Dermis blood vessel endothelial cell (primary cell): ENCODE data around the gene SUV39H2. TPM values are rescaled to one million over a fixed set of nuclear protein-coding genes. Genes with fewer than 3 reads are reported as not detected.
"Not testable (repeated sequence)": the region's sequence is repeated elsewhere in the genome, so short reads cannot be mapped to it uniquely, and the experiment has no call there.

Source experiments
- DNase-seq: peaks from one replicate; pipeline ENCODE4 v3.0.0; 2010
- total RNA-seq: library from RNA; depleted of rRNA; stranded (reverse); fragments of >200 nt; gene quantifications from 2 replicates; pipeline ENCODE4 v1.2.3, GENCODE V29; 2014

SUV39H2 gene
- total RNA-seq, 1 donor from 2014 or later = 17.7 TPM

GRCh38 chr10:14942147-14942949 lies 63.7 kb downstream of the SUV39H2 start:
- DNase-seq = not testable (repeated sequence)

- not testable (repeated sequence) for DNase-seq
Observed at GRCh38 chr10:14942950-14943338, 64.3 kb downstream of the SUV39H2 start.

GRCh38 chr10:14945108-14945507 lies 66.4 kb downstream of the SUV39H2 start:
- DNase-seq = no peak

- no peak for DNase-seq
Observed at GRCh38 chr10:14947268-14947667, 68.6 kb downstream of the SUV39H2 start.

GRCh38 chr10:14949291-14949690 lies 70.6 kb downstream of the SUV39H2 start:
- DNase-seq = no peak

- DNase-seq = peak; percentile 38
Observed at GRCh38 chr10:14952851-14953423, 74.3 kb downstream of the SUV39H2 start.

GRCh38 chr10:14953424-14954000 lies 74.8 kb downstream of the SUV39H2 start:
- peak; percentile 69 for DNase-seq

Other genes with a start within 250 kb of the SUV39H2 start
- gene FAM107B, start 104.0 kb upstream of the SUV39H2 start, total RNA-seq = 60.6 and 129 TPM in 2 replicates
- gene CDNF, start 40.8 kb upstream of the SUV39H2 start, total RNA-seq = 0.56 and 1.9 TPM in 2 replicates
- gene HSPA14, start 40.6 kb upstream of the SUV39H2 start, total RNA-seq = 8.8 and 17.6 TPM in 2 replicates
- gene MSANTD7, start 40.6 kb upstream of the SUV39H2 start, total RNA-seq = 19.2 and 19.7 TPM in 2 replicates
- gene DCLRE1C, start 75.2 kb downstream of the SUV39H2 start, total RNA-seq = 8.8 and 11.6 TPM in 2 replicates
- not detected in 2 replicates for gene MEIG1, start 80.5 kb downstream of the SUV39H2 start, total RNA-seq
- 0.33 and 0.51 TPM in 2 replicates for gene OLAH, start 165.1 kb downstream of the SUV39H2 start, total RNA-seq
- gene ACBD7, start 209.9 kb downstream of the SUV39H2 start, total RNA-seq = 0.85 and 6.0 TPM in 2 replicates
- 12.3 and 12.8 TPM in 2 replicates for gene RPP38, start 218.5 kb downstream of the SUV39H2 start, total RNA-seq